ENCODE measurements around the gene FBLN2. TPM values are rescaled to one million over a fixed set of nuclear protein-coding genes. Genes with fewer than 3 reads are reported as not detected.

Gene FBLN2
- total and polyA plus RNA-seq, 4 donors, result 1.3 to 9.1 (median 4.3) TPM

- no peak overlapping the region for H3K27ac ChIP-seq (ENCODE audit: low read depth in 1 of 2, low read length in 2 of 2)
- no peak for DNase-seq (ENCODE audit: low spot score)
- no peaks in the 10 kb centered on the region for H3K27me3 ChIP-seq (ENCODE audit: control insufficient read depth in 4 of 4, insufficient read depth in 4 of 4, low read length in 3 of 4)
- TF ChIP-seq HNF4G (IDR thresholded peaks at IDR 0.05) (no peak), SP1 (IDR thresholded peaks at IDR 0.05) (no peak), FOXA2 (IDR thresholded peaks at IDR 0.05) (no peak), JUND (IDR thresholded peaks at IDR 0.05) (no peak), NR2F2 (IDR thresholded peaks at IDR 0.05) (no peak), RAD21 (IDR thresholded peaks at IDR 0.05) (no peak), ATF3 (IDR thresholded peaks at IDR 0.05) (no peak), REST (IDR thresholded peaks at IDR 0.05) (no peak), GABPA (IDR thresholded peaks at IDR 0.05 in 1 of 2, conservative IDR thresholded peaks at IDR 0.05 in 1 of 2) (no peak), ZBTB33 (IDR thresholded peaks at IDR 0.05) (no peak), HNF4A (conservative IDR thresholded peaks at IDR 0.05) (no peak), TAF1 (conservative IDR thresholded peaks at IDR 0.05) (no peak), EGR1 (IDR thresholded peaks at IDR 0.05; ENCODE audit: low read depth in 2 of 2) (no peak), RXRA (IDR thresholded peaks at IDR 0.05) (no peak), FOXA1 (IDR thresholded peaks at IDR 0.05) (no peak), MAX (IDR thresholded peaks at IDR 0.05) (no peak), CTCF (IDR thresholded peaks at IDR 0.05; ENCODE audit: low read depth, low read length, missing input control) (no peak), YY1 (IDR thresholded peaks at IDR 0.05) (no peak)
- H3K9me3 ChIP-seq (ENCODE audit: control insufficient read depth in 4 of 4, low read length in 3 of 4), result no peaks in the 10 kb centered on the region
- H3K4me3 ChIP-seq (ENCODE audit: low read depth in 1 of 3, low read length in 3 of 3), result no peak overlapping the region
- H3K4me1 ChIP-seq (ENCODE audit: control insufficient read depth in 4 of 4, insufficient read depth in 4 of 4, low read length in 3 of 4), result no peaks in the 10 kb centered on the region
- H3K36me3 ChIP-seq (ENCODE audit: control insufficient read depth in 4 of 4, insufficient read depth in 3 of 4, low read depth in 1 of 4, low read length in 3 of 4), result no peaks in the 10 kb centered on the region
- no peak overlapping the region for H3K9ac ChIP-seq (ENCODE audit: low read depth in 1 of 2, low read length in 2 of 2)
- WGBS, result 90% methylated on average over 4 of the region's 4 CpGs
Observed at GRCh38 chr3:13588993-13589392, 40.1 kb downstream of the FBLN2 start.
